A673 (cell line): Measurements from ENCODE around the gene ACSL4. TPM values are rescaled to one million over a fixed set of nuclear protein-coding genes. Genes with fewer than 3 reads are reported as not detected.

Experiments used
- BruUV-seq: library from RNA; stranded (reverse); fragments of 400-500 nt; replicated peaks from 2 replicates; lab custom pipeline; 2021; lab: Mats Ljungman, UMichigan
- CTCF ChIA-PET: fragments of 300-600 bp; sonication (Branson Sonifier 250); formaldehyde crosslinking; loops from one replicate; lab custom pipeline; 2022; ENCODE audit warnings: antibody characterized with exemption; lab: Charles Lee
- POLR2A ChIA-PET: fragments of 300-600 bp; sonication (Branson Sonifier 250); formaldehyde crosslinking; loops from one replicate; lab custom pipeline; 2022; ENCODE audit warnings: antibody characterized with exemption; ENCODE audit not compliant: low non-redundant PET; lab: Charles Lee
- DNase-seq: peaks from one replicate; pipeline ENCODE4 v3.0.0-alpha.2; 2015; ENCODE audit warnings: low spot score
- H3K27ac ChIP-seq: fragments of 200-600 bp; sonication (generic); 2 replicates; pipeline ENCODE4 v1.5.1; 2016; ENCODE audit warnings: mixed run types, low read depth, mild to moderate bottlenecking, mixed read lengths, antibody characterized with exemption, low read length; ENCODE audit not compliant: poor library complexity, severe bottlenecking
- H3K27me3 ChIP-seq: fragments of 200-600 bp; sonication (generic); replicated peaks from 2 replicates; pipeline ENCODE4 v1.6.1; 2017; ENCODE audit warnings: mixed run types, low read depth, mild to moderate bottlenecking, mixed read lengths, antibody characterized with exemption, low read length; ENCODE audit not compliant: insufficient read depth, poor library complexity
- H3K36me3 ChIP-seq: fragments of 200-600 bp; sonication (generic); 2 replicates; pipeline ENCODE4 v1.6.1; 2016; ENCODE audit warnings: mixed run types, mild to moderate bottlenecking, mixed read lengths, antibody characterized with exemption, low read length; ENCODE audit not compliant: insufficient read depth, poor library complexity, severe bottlenecking
- H3K4me1 ChIP-seq: fragments of 200-600 bp; sonication (generic); 2 replicates; pipeline ENCODE4 v1.6.1; 2017; ENCODE audit warnings: mixed run types, mild to moderate bottlenecking, mixed read lengths, antibody characterized with exemption, low read length; ENCODE audit not compliant: insufficient read depth, poor library complexity, severe bottlenecking
- H3K4me3 ChIP-seq: fragments of 200-600 bp; sonication (generic); 2 replicates; pipeline ENCODE4 v1.5.1; 2016; ENCODE audit warnings: low read depth, mixed run types, mild to moderate bottlenecking, mixed read lengths, low read length; ENCODE audit not compliant: poor library complexity, severe bottlenecking
- H3K9me3 ChIP-seq: fragments of 200-600 bp; sonication (generic); 2 replicates; pipeline ENCODE4 v1.6.1; 2016; ENCODE audit warnings: mixed run types, low read depth, mild to moderate bottlenecking, mixed read lengths, antibody characterized with exemption, low read length; ENCODE audit not compliant: poor library complexity, severe bottlenecking
- CTCF ChIP-seq: fragments of 300-800, 200-600 bp; sonication (generic); conservative IDR thresholded peaks from 2 replicates; pipeline ENCODE4 v1.5.1; 2017; ENCODE audit warnings: low read depth, mild to moderate bottlenecking, antibody characterized with exemption, low read length, moderate library complexity, mixed read lengths
- EZH2 ChIP-seq: fragments of 200-600 bp; sonication (generic); IDR thresholded peaks from 2 replicates; pipeline ENCODE4 v1.6.1; 2017; ENCODE audit warnings: borderline replicate concordance, low read depth, mild to moderate bottlenecking, mixed read lengths, antibody characterized with exemption, low read length; ENCODE audit not compliant: poor library complexity, severe bottlenecking
- intact Hi-C: fragments of 100-400 bp; cut with micrococcal nuclease; formaldehyde crosslinking; loops from one replicate; pipeline ENCODE4 v1.10.0; 2022; ENCODE audit not compliant: unreplicated experiment
- total RNA-seq: library from RNA; stranded (reverse); gene quantifications from 2 replicates; pipeline ENCODE4 v1.2.3, GENCODE V29; 2021

ACSL4 gene
- total RNA-seq, 1 experiment from 2014 or later = 59.7 TPM

DNA sequence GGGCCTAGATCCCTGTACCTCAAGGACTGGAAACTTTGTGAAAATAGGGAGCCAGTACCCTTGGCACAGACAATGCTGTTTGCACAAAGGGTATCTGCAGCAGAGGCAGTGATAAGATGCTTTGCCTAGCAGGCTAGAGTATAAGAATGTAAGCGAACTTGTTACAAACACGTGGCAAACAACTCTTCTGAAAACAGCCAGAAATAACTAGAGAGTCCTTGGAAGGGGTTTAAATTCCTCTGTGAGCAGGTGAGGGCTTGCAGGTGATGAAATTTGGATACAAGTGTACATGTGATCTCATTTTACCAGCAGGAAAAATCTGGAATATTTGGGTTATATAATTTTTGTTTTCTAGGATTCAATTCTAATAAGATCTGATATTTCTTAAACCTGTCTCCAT, 18.6 kb upstream of the ACSL4 start:
- no peak for TF ChIP-seq EZH2
- no peak for TF ChIP-seq CTCF
- POLR2A ChIA-PET = no interaction called here
- no peak overlapping the region for H3K27ac ChIP-seq
- H3K4me1 ChIP-seq = no peaks in the 10 kb centered on the region
- no peaks in the 10 kb centered on the region for H3K27me3 ChIP-seq
- BruUV-seq = no TSS peak
- intact Hi-C loops = no loop called here
- no peak for DNase-seq
- H3K4me3 ChIP-seq = no peak overlapping the region
- CTCF ChIA-PET = no interaction called here
- H3K9me3 ChIP-seq = no peaks in the 10 kb centered on the region
- no peaks in the 10 kb centered on the region for H3K36me3 ChIP-seq

DNA sequence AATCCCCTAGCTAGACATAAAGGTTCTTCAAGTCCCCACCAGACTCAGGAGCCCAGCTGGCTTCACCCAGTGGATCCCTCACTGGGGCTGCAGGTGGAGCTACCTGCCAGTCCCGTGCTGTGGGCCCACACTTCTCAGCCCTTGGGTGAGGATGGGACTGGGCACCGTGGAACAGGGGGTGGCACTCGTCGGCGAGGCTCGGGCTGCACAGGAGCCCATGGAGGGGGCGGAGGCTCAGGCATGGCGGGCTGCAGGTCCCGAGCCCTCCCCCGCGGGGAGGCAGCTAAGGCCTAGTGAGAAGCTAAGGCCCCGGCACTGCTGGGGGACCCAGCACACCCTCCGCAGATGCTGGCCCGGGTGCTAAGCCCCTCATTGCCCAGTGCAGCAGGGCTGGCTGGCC, 16.1 kb upstream of the ACSL4 start:
- Histone ChIP-seq H3K4me1 (no peaks in the 10 kb centered on the region), H3K4me3 (no peak overlapping the region), H3K36me3 (no peaks in the 10 kb centered on the region), H3K27me3 (no peaks in the 10 kb centered on the region), H3K9me3 (no peaks in the 10 kb centered on the region), H3K27ac (no peak overlapping the region)
- no peak for DNase-seq
- POLR2A ChIA-PET = no interaction called here
- no peak for TF ChIP-seq CTCF
- TF ChIP-seq EZH2 = no peak
- BruUV-seq = no TSS peak
- CTCF ChIA-PET = no interaction called here
- intact Hi-C loops = no loop called here

DNA sequence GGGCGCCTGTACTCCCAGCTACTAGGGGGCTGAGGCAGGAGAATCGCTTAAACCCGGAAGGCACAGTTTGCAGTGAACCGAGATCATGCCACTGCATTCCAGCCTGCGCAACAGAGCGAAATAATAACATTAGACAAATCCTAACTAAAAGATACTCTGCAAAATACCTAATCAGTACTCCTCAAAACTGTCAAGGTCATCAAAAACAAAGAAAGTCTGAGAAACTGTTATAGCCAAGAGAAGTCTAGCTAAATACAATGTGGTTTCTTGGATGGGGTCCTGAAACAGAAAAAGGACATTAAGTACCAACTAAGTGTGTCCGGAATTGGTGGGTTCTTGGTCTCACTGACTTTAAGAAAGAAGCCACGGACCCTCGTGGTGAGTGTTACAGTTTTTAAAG, 14.6 kb upstream of the ACSL4 start:
- intact Hi-C loops = no loop called here
- BruUV-seq = no TSS peak
- no peak for DNase-seq
- H3K4me1 ChIP-seq = no peaks in the 10 kb centered on the region
- no peaks in the 10 kb centered on the region for H3K9me3 ChIP-seq
- CTCF ChIA-PET = no interaction called here
- no peak overlapping the region for H3K4me3 ChIP-seq
- no peak overlapping the region for H3K27ac ChIP-seq
- TF ChIP-seq CTCF = no peak
- no peak for TF ChIP-seq EZH2
- POLR2A ChIA-PET = no interaction called here
- no peaks in the 10 kb centered on the region for H3K27me3 ChIP-seq
- no peaks in the 10 kb centered on the region for H3K36me3 ChIP-seq
